Thymus (tissue), 11 donors: ENCODE data around the gene KIN. TPM values are rescaled to one million over a fixed set of nuclear protein-coding genes. Genes with fewer than 3 reads are reported as not detected.
A peak's percentile ranks its signal among the peaks of the same experiment; 100 is the strongest.
"Not testable (repeated sequence)": the region's sequence is repeated elsewhere in the genome, so short reads cannot be mapped to it uniquely, and the experiment has no call there.

ENCODE experiments used
- DNase-seq, 9 donors: peaks; one replicate each; pipeline ENCODE4 v3.0.0-alpha.2; 2013; ENCODE audit warnings: low spot score in 9 of 9, low read depth in 6 of 9, missing footprints in 1 of 9
- H3K27ac ChIP-seq, 2 donors: one replicate each; pipeline ENCODE4 v1.5.1; 2013; ENCODE audit warnings: control low read depth in 1 of 2, low read depth in 1 of 2, low read length in 1 of 2, mild to moderate bottlenecking in 1 of 2, moderate library complexity in 1 of 2
- H3K27me3 ChIP-seq, 2 donors: one replicate each; pipeline ENCODE4 v1.5.1; 2013; ENCODE audit warnings: low read length in 1 of 2; ENCODE audit not compliant: control insufficient read depth in 2 of 2, insufficient read depth in 1 of 2
- H3K36me3 ChIP-seq, 2 donors: one replicate each; pipeline ENCODE4 v1.5.1; 2013; ENCODE audit warnings: low read length in 1 of 2, mild to moderate bottlenecking in 1 of 2, moderate library complexity in 1 of 2; ENCODE audit not compliant: control insufficient read depth in 2 of 2, insufficient read depth in 2 of 2
- H3K4me1 ChIP-seq, 2 donors: one replicate each; pipeline ENCODE4 v1.5.1; 2013; ENCODE audit warnings: low read length in 2 of 2; ENCODE audit not compliant: control insufficient read depth in 2 of 2, insufficient read depth in 2 of 2
- H3K4me3 ChIP-seq, 2 donors: one replicate each; pipeline ENCODE4 v1.5.1; 2013; ENCODE audit warnings: low read length in 2 of 2, control low read depth in 1 of 2, mild to moderate bottlenecking in 1 of 2
- H3K9me3 ChIP-seq, 2 donors: one replicate each; pipeline ENCODE4 v1.5.1; 2013; ENCODE audit warnings: low read length in 1 of 2, mild to moderate bottlenecking in 1 of 2; ENCODE audit not compliant: control insufficient read depth in 2 of 2, insufficient read depth in 1 of 2
- WGBS: extraction: QIAGEN DNeasy Blood & Tissue Kit; methylation state at CpG from one replicate; pipeline ENCODE4 v1.1.7; 2013; 5-methylcytosine and 5-hydroxymethylcytosine counted together
- polyA plus RNA-seq: library from polyadenylated mRNA; stranded (reverse); fragments of 200-250 nt; gene quantifications from one replicate; pipeline ENCODE4 v1.2.3, GENCODE V29; 2013
- total RNA-seq: library from RNA; stranded (reverse); fragments of 120-200 nt; gene quantifications from one replicate; pipeline ENCODE4 v1.2.4, GENCODE V29; 2013
- donor health status: healthy.

The KIN gene
- total and polyA plus RNA-seq, 2 donors = 16.1 to 28.6 TPM

- H3K27ac ChIP-seq = no peak overlapping the region
- peaks cover 8 to 10% of the 10 kb centered on the region in 2 donors for H3K4me1 ChIP-seq
- H3K27me3 ChIP-seq = peaks cover 3 to 22% of the 10 kb centered on the region in 2 donors
- H3K9me3 ChIP-seq = no peaks in the 10 kb centered on the region
- H3K36me3 ChIP-seq = peaks cover 0 to 4% of the 10 kb centered on the region in 2 donors
- peak overlapping the region; percentile 72 to 95 for H3K4me3 ChIP-seq
- peak in 7 of 9 donors; percentile 4 to 39 (median 13) for DNase-seq
- 1% methylated on average over 17 of the region's 17 CpGs for WGBS
These were observed 31.3 kb upstream of the KIN start for GRCh38 chr10:7819121-7819460.

- WGBS = under 1% methylated on average over 77 of the region's 77 CpGs
- DNase-seq = peak; percentile 69 to 97 (median 91)
- H3K9me3 ChIP-seq = no peaks in the 10 kb centered on the region
- peak within 1 kb of the TSS; percentile 72 to 95 for H3K4me3 ChIP-seq
- H3K4me1 ChIP-seq = peaks cover 8 to 10% of the 10 kb centered on the region in 2 donors
- peaks cover 3 to 22% of the 10 kb centered on the region in 2 donors for H3K27me3 ChIP-seq
- peak within 1 kb of the TSS; percentile 67 to 69 for H3K27ac ChIP-seq
- peaks cover 0 to 4% of the 10 kb centered on the region in 2 donors for H3K36me3 ChIP-seq
These were observed 30.7 kb upstream of the KIN start, which contains the start of gene TAF3 for GRCh38 chr10:7818295-7819120. Gene TAF3 (plus strand): TSS chr10:7818505. CDS start chr10:7818710, 205 bp downstream.

- no peak for DNase-seq
- H3K27ac ChIP-seq = no peak overlapping the region
- H3K4me3 ChIP-seq = peak overlapping the region; percentile 72 to 95
- no peaks in the 10 kb centered on the region for H3K9me3 ChIP-seq
- H3K36me3 ChIP-seq = peaks cover 0 to 2% of the 10 kb centered on the region in 2 donors
- peaks cover 3 to 24% of the 10 kb centered on the region in 2 donors for H3K27me3 ChIP-seq
- H3K4me1 ChIP-seq = peaks cover 8 to 10% of the 10 kb centered on the region in 2 donors
- under 1% methylated on average over 10 of the region's 10 CpGs for WGBS
These were observed 30.1 kb upstream of the KIN start for GRCh38 chr10:7817984-7818294.

GRCh38 chr10:7817576-7817975, 29.8 kb upstream of the KIN start:
- Histone ChIP-seq H3K27ac (no peak overlapping the region), H3K4me3 (peak overlapping the region; percentile 72 to 95), H3K4me1 (peaks cover 8 to 10% of the 10 kb centered on the region in 2 donors), H3K36me3 (no peaks in the 10 kb centered on the region), H3K27me3 (peaks cover 3 to 24% of the 10 kb centered on the region in 2 donors), H3K9me3 (no peaks in the 10 kb centered on the region)
- 29% methylated on average over 12 of the region's 12 CpGs for WGBS
- DNase-seq = no peak

GRCh38 chr10:7813481-7813880, 25.7 kb upstream of the KIN start:
- peaks cover 4 to 9% of the 10 kb centered on the region in 2 donors for H3K36me3 ChIP-seq
- WGBS = 96% methylated on average over 3 of the region's 3 CpGs

GRCh38 chr10:7811743-7812142, 23.9 kb upstream of the KIN start:
- Histone ChIP-seq H3K27me3 (peaks cover 1 to 13% of the 10 kb centered on the region in 2 donors), H3K36me3 (peaks cover 4 to 18% of the 10 kb centered on the region in 2 donors)
- H3K9me3 ChIP-seq, H3K4me1 ChIP-seq, H3K4me3 ChIP-seq, DNase-seq, H3K27ac ChIP-seq: not testable (repeated sequence)
- 87% methylated on average over 7 of the region's 7 CpGs for WGBS

More at GRCh38 chr10:7813481-7813880, 25.7 kb upstream of the KIN start:
- no peak for DNase-seq
- Histone ChIP-seq H3K9me3 (no peaks in the 10 kb centered on the region), H3K4me1 (peaks cover 4 to 7% of the 10 kb centered on the region in 2 donors), H3K27me3 (peaks cover 3 to 24% of the 10 kb centered on the region in 2 donors), H3K27ac (no peak overlapping the region), H3K4me3 (no peak overlapping the region)

- Histone ChIP-seq H3K27ac (no peak overlapping the region), H3K4me3 (no peak overlapping the region), H3K36me3 (peaks cover 4 to 20% of the 10 kb centered on the region in 2 donors), H3K4me1 (no peaks in the 10 kb centered on the region), H3K27me3 (peaks cover 0 to 7% of the 10 kb centered on the region in 2 donors), H3K9me3 (no peaks in the 10 kb centered on the region)
- 95% methylated on average over 5 of the region's 5 CpGs for WGBS
- DNase-seq = no peak
These were observed 23.2 kb upstream of the KIN start for GRCh38 chr10:7811000-7811399.

GRCh38 chr10:7810443-7810842, 22.6 kb upstream of the KIN start:
- no peak overlapping the region for H3K27ac ChIP-seq
- 94% methylated on average over 7 of the region's 7 CpGs for WGBS
- DNase-seq = no peak
- H3K36me3 ChIP-seq = peaks cover 8 to 23% of the 10 kb centered on the region in 2 donors
- peaks cover 0 to 7% of the 10 kb centered on the region in 2 donors for H3K27me3 ChIP-seq
- no peaks in the 10 kb centered on the region for H3K9me3 ChIP-seq
- H3K4me3 ChIP-seq = no peak overlapping the region
- H3K4me1 ChIP-seq = no peaks in the 10 kb centered on the region

- Histone ChIP-seq H3K4me3 (no peak overlapping the region), H3K36me3 (peaks cover 20 to 38% of the 10 kb centered on the region in 2 donors), H3K4me1 (no peaks in the 10 kb centered on the region), H3K9me3 (no peaks in the 10 kb centered on the region), H3K27ac (no peak overlapping the region), H3K27me3 (peaks cover 0 to 2% of the 10 kb centered on the region in 2 donors)
- 82% methylated on average over 4 of the region's 4 CpGs for WGBS
- DNase-seq = no peak
These were observed 21.0 kb upstream of the KIN start for GRCh38 chr10:7808686-7809267.
